ENCODE measurements around the gene HAAO.

Gene HAAO

GRCh38 chr2:42764096-42764495 lies 28.3 kb downstream of the HAAO start, which contains the start of gene OXER1:
Gene OXER1 (minus strand): TSS chr2:42764135. CDS start chr2:42764062, 73 bp downstream.
- DNase-seq: no peak

GRCh38 chr2:42762823-42763804 lies 29.3 kb downstream of the HAAO start:
- Histone ChIP-seq H3K27me3 (replicated peaks) (no peaks in the 10 kb centered on the region), H3K27ac (no peak overlapping the region), H3K4me3 (ENCODE audit: low read depth, low read length) (no peak overlapping the region), H3K36me3 (replicated peaks) (no peaks in the 10 kb centered on the region)
- TF ChIP-seq CTCF (IDR thresholded peaks at IDR 0.05; ENCODE audit: low read depth, low read length, missing control alignments): no peak
- no peak for DNase-seq
- in situ Hi-C loops (cut with HindIII; ENCODE audit: low pct_ligation_motif_present, low sequenced_read_pairs): no loop called here

More at GRCh38 chr2:42764096-42764495, 28.3 kb downstream of the HAAO start, which contains the start of gene OXER1:
- Histone ChIP-seq H3K27ac (no peak within 1 kb of the TSS), H3K4me3 (ENCODE audit: low read depth, low read length) (no peak within 1 kb of the TSS), H3K36me3 (replicated peaks) (no peaks in the 10 kb centered on the region), H3K27me3 (replicated peaks) (no peaks in the 10 kb centered on the region)
- TF ChIP-seq CTCF (IDR thresholded peaks at IDR 0.05; ENCODE audit: low read depth, low read length, missing control alignments): no peak
- in situ Hi-C loops (cut with HindIII; ENCODE audit: low pct_ligation_motif_present, low sequenced_read_pairs): no loop called here

GRCh38 chr2:42762155-42762554 lies 30.2 kb downstream of the HAAO start:
- in situ Hi-C loops (cut with HindIII; ENCODE audit: low pct_ligation_motif_present, low sequenced_read_pairs): no loop called here
- no peak for TF ChIP-seq CTCF (IDR thresholded peaks at IDR 0.05; ENCODE audit: low read depth, low read length, missing control alignments)

GRCh38 chr2:42761554-42761953 lies 30.8 kb downstream of the HAAO start:
- Histone ChIP-seq H3K4me3 (ENCODE audit: low read depth, low read length) (no peak overlapping the region), H3K27me3 (replicated peaks) (no peaks in the 10 kb centered on the region), H3K36me3 (replicated peaks) (no peaks in the 10 kb centered on the region), H3K27ac (no peak overlapping the region)
- in situ Hi-C loops (cut with HindIII; ENCODE audit: low pct_ligation_motif_present, low sequenced_read_pairs): no loop called here
- no peak for TF ChIP-seq CTCF (IDR thresholded peaks at IDR 0.05; ENCODE audit: low read depth, low read length, missing control alignments)
- no peak for DNase-seq

More at GRCh38 chr2:42762155-42762554, 30.2 kb downstream of the HAAO start:
- Histone ChIP-seq H3K27ac (no peak overlapping the region), H3K27me3 (replicated peaks) (no peaks in the 10 kb centered on the region), H3K36me3 (replicated peaks) (no peaks in the 10 kb centered on the region), H3K4me3 (ENCODE audit: low read depth, low read length) (no peak overlapping the region)
- DNase-seq: no peak

- no peak overlapping the region for H3K4me3 ChIP-seq (ENCODE audit: low read depth, low read length)
- DNase-seq: no peak
- in situ Hi-C loops (cut with HindIII; ENCODE audit: low pct_ligation_motif_present, low sequenced_read_pairs): no loop called here
Measured at GRCh38 chr2:42758751-42759150, 33.6 kb downstream of the HAAO start.

More at GRCh38 chr2:42758751-42759150, 33.6 kb downstream of the HAAO start:
- no peak for TF ChIP-seq CTCF (IDR thresholded peaks at IDR 0.05; ENCODE audit: low read depth, low read length, missing control alignments)
- no peaks in the 10 kb centered on the region for H3K36me3 ChIP-seq (replicated peaks)
- H3K27me3 ChIP-seq (replicated peaks): no peaks in the 10 kb centered on the region
- no peak overlapping the region for H3K27ac ChIP-seq

All from brain microvascular endothelial cell (primary cell).